VCaP (cell line): Measurements from ENCODE around the gene HIC1.

Source experiments
- H3K27ac ChIP-seq: fragments of 450-650 bp; 2 replicates; pipeline ENCODE4 v1.5.1; 2017
- TF ChIP-seq, protein P1 (sequence below): fragments of 450-650 bp; conservative IDR thresholded peaks from 2 replicates; pipeline ENCODE4 v1.5.1; 2017; ENCODE audit warnings: mild to moderate bottlenecking, moderate library complexity

Gene HIC1

DNA sequence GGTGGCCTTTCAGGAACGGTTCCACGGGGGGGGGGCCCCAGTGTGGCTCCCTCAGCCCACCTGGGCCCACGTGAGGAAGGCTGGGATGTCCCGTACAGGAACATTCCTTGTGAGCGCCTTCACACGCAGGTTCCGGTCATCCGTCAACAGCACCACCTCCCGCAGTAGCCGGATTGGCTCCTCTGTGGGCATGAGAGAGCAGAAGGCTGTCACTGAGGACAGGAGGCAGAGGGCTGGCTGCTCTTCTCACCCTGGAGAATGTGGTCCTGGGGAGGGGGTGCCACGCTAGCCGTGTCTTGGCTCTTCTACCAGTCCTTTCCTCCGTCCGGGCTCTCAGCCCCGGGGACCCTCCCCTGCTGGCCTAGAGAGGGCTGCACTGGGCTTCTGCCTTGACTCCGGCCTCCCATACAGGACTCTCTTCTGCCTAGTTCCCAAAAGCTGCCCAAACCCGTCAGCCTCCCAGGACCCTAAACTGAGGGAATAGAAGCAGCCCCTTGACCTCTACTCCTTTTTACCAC, 6.6 kb downstream of the HIC1 start:
- TF ChIP-seq, protein P1, sequence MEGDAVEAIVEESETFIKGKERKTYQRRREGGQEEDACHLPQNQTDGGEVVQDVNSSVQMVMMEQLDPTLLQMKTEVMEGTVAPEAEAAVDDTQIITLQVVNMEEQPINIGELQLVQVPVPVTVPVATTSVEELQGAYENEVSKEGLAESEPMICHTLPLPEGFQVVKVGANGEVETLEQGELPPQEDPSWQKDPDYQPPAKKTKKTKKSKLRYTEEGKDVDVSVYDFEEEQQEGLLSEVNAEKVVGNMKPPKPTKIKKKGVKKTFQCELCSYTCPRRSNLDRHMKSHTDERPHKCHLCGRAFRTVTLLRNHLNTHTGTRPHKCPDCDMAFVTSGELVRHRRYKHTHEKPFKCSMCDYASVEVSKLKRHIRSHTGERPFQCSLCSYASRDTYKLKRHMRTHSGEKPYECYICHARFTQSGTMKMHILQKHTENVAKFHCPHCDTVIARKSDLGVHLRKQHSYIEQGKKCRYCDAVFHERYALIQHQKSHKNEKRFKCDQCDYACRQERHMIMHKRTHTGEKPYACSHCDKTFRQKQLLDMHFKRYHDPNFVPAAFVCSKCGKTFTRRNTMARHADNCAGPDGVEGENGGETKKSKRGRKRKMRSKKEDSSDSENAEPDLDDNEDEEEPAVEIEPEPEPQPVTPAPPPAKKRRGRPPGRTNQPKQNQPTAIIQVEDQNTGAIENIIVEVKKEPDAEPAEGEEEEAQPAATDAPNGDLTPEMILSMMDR = no peak
- H3K27ac ChIP-seq = no peak overlapping the region

GRCh38 chr17:2062571-2063183, 7.8 kb downstream of the HIC1 start:
- TF ChIP-seq, protein P1 = no peak
- no peak overlapping the region for H3K27ac ChIP-seq

DNA sequence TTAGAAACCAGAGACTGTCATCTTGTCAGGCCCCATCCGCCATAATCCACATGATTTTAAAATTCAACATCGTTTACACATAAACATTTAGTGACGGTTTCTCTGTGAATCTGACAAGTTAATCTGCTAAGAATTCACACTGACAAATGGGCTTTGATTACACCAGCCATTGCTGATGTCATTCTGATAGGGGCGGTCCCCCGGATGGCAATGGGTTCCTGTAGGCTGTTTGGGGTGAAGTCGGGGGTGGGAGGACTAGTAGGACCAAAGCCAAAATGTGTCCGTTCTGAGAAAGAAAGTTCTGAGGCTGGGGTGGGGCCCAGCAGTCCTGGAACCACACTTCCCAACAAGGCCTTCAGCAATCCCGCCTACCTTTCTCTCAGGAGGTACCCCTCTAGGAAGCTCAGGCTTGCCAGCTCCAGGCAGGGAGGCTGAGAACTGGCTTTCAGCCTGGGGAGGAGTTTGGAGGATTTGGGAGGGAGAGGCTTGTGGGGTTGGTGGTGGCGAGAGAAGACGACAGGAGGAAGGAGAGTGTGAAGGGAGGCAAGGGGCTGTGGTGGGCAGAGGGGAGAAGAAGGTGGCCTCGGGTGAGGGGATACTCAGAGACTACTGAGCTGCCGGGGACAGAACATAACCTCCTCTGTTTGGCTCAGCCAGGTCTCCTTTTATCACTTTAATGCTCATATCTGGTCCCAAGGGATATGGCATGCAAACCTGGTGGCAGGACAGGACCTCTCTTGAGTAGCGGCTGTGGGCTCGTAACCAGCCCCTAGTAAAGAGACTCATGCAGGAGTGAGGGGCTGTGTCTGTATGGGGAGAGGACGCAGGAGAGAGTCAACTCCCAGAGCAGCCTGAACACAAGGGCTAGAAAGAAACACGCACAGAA, 8.6 kb downstream of the HIC1 start:
- no peak overlapping the region for H3K27ac ChIP-seq
- TF ChIP-seq, protein P1 = no peak

DNA sequence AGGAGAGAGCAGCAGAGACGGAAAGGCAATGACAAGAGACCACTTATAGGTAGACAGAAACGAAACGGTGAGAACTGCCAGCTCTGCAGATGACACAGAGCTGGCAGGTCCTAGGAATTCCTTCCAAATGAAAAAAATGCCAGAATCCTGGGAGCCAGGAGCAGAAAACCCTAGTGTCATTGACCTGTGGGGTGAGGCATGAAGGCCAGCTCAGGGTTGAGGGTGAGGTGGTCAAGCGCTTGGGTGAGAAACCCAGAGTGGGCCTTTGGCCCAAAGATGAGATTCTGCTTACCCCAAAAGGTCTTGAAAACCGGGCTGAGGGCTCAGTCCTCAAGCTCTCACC, 9.2 kb downstream of the HIC1 start:
- TF ChIP-seq, protein P1 = no peak
- H3K27ac ChIP-seq = no peak overlapping the region

- TF ChIP-seq, protein P1 = no peak
- no peak overlapping the region for H3K27ac ChIP-seq
Observed at GRCh38 chr17:2064520-2064971, 9.6 kb downstream of the HIC1 start.

GRCh38 chr17:2064980-2065785, 10.3 kb downstream of the HIC1 start:
- H3K27ac ChIP-seq = no peak overlapping the region

More at GRCh38 chr17:2064980-2065785, 10.3 kb downstream of the HIC1 start:
- TF ChIP-seq, protein P1 = peak; percentile 53
